ENCODE results near the gene MED20. TPM values are rescaled to one million over a fixed set of nuclear protein-coding genes. Genes with fewer than 3 reads are reported as not detected.

MED20 gene
- total RNA-seq, 1 experiment from 2014 or later: 29.8 TPM

DNA sequence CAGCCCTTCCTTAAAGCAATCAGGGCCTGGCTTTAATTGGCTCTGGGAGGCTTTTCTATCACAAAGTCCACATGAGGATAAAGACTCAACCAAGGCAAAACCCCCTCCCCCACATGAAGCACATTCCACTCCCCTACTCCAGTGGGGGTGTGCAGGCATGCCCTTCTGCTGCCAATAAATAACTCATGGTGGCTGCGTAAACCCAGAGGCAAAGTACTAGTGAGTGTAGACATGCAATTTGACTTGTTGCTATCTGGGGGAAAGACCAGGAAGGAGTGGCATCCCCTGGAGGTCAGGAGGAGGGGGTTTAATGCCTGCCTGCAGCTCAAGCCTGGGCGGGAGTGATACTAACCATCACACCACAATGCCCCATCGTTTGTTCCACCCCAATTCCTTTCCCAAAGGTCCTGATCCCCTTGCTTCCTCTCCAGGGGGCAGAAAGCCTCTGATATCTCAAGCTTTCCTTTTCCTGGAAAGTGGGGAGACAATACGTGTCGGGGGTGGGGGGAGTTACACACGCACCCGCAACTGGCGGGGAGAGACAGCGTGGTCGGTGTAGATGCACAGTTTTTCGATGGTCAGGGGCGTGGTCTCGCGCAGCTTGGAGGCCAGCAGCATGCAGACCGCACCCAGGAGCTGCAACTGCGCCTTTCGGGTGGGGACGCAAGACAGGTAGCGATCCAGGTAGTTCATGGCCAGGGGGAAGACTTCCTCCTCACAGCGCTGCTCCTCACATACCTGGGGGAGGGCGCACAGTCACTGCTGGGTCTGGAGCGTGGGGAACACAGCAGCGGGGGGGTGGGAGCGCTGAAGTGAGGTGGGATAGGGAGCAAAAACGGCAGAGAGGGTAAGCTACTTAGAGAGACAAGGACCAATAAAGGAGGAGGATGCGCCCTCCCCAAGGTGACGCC lies 19.2 kb upstream of the MED20 start:
- CTCF ChIA-PET: interaction anchor here (0.6 to 3.3 kb wide), 4 partner anchors 9 to 154 kb away, joined by 3 to 17 read pairs (median 3); partner anchors contain the start of genes BYSL and MED20

DNA sequence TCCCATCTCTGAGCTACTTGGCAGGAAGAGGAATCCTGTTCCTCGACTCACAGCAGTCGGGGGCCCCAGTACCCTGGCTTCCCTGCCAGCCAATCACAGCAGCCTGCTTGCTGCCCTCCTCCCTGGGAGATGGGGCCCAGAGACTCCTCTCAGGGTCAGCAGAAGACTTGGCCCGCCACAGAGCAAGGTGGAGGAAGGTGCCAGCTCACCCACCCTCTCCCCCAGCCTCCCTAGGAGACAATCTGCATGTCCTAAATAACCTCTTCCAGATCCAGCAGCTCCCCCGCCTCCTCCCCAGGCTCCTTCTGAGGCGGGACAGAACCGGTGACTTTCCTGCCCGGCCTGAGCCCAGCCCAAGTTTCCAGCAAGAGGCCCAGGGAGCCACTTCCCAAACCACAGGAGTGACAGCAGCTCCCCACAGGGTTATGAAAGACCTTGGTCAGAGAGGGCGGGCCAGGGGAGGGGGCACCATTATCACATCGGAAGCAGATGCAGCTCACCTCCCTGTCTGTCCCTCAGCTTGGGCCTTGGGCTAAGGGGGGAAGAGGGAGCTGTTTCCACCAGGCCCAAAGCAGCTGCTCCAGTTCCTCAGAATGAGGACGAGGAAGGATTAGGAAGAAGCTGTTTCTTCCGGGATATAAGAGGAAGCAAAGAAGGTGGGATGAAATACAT lies 18.4 kb upstream of the MED20 start:
- H3K27ac Mint-ChIP-seq (ENCODE audit: unreplicated experiment): no peak overlapping the region
- H3K36me3 Mint-ChIP-seq (ENCODE audit: insufficient read depth, unreplicated experiment): peaks cover 47% of the 10 kb centered on the region
- H3K4me1 Mint-ChIP-seq (ENCODE audit: low read depth, unreplicated experiment): peaks cover 30% of the 10 kb centered on the region
- no peaks in the 10 kb centered on the region for H3K27me3 Mint-ChIP-seq (ENCODE audit: unreplicated experiment)
- intact Hi-C loops (cut with micrococcal nuclease; ENCODE audit: unreplicated experiment): no loop called here
- CTCF ChIA-PET: interaction anchor here (0.6 to 3.3 kb wide), 3 partner anchors 8 to 155 kb away, joined by 3 to 17 read pairs (median 3); partner anchors contain the start of genes BYSL and MED20
- DNase-seq: no peak
- TF ChIP-seq, protein P1, sequence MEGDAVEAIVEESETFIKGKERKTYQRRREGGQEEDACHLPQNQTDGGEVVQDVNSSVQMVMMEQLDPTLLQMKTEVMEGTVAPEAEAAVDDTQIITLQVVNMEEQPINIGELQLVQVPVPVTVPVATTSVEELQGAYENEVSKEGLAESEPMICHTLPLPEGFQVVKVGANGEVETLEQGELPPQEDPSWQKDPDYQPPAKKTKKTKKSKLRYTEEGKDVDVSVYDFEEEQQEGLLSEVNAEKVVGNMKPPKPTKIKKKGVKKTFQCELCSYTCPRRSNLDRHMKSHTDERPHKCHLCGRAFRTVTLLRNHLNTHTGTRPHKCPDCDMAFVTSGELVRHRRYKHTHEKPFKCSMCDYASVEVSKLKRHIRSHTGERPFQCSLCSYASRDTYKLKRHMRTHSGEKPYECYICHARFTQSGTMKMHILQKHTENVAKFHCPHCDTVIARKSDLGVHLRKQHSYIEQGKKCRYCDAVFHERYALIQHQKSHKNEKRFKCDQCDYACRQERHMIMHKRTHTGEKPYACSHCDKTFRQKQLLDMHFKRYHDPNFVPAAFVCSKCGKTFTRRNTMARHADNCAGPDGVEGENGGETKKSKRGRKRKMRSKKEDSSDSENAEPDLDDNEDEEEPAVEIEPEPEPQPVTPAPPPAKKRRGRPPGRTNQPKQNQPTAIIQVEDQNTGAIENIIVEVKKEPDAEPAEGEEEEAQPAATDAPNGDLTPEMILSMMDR (IDR thresholded peaks at IDR 0.05; ENCODE audit: unreplicated experiment): no peak
- H3K9me3 Mint-ChIP-seq (ENCODE audit: low read depth, unreplicated experiment): no peaks in the 10 kb centered on the region
- no TSS peak for BruUV-seq (replicated peaks)
- H3K4me3 Mint-ChIP-seq (ENCODE audit: low read depth, unreplicated experiment): peak overlapping the region; percentile 100

More for the DNA sequence above, 19.2 kb upstream of the MED20 start:
- intact Hi-C loops (cut with micrococcal nuclease; ENCODE audit: unreplicated experiment): loop anchor here (2.0 kb wide), 1 partner anchor 17 kb away; no protein-coding TSS in a partner anchor
- Mint-ChIP-seq H3K4me1 (ENCODE audit: low read depth, unreplicated experiment) (peaks cover 30% of the 10 kb centered on the region), H3K36me3 (ENCODE audit: insufficient read depth, unreplicated experiment) (peaks cover 43% of the 10 kb centered on the region), H3K9me3 (ENCODE audit: low read depth, unreplicated experiment) (no peaks in the 10 kb centered on the region), H3K4me3 (ENCODE audit: low read depth, unreplicated experiment) (peak overlapping the region; percentile 100), H3K27me3 (ENCODE audit: unreplicated experiment) (no peaks in the 10 kb centered on the region), H3K27ac (ENCODE audit: unreplicated experiment) (peak overlapping the region; percentile 79)
- DNase-seq: peak; percentile 29
- TF ChIP-seq, protein P1 (IDR thresholded peaks at IDR 0.05; ENCODE audit: unreplicated experiment): no peak
- TSS peak; percentile 26 for BruUV-seq (replicated peaks)

DNA sequence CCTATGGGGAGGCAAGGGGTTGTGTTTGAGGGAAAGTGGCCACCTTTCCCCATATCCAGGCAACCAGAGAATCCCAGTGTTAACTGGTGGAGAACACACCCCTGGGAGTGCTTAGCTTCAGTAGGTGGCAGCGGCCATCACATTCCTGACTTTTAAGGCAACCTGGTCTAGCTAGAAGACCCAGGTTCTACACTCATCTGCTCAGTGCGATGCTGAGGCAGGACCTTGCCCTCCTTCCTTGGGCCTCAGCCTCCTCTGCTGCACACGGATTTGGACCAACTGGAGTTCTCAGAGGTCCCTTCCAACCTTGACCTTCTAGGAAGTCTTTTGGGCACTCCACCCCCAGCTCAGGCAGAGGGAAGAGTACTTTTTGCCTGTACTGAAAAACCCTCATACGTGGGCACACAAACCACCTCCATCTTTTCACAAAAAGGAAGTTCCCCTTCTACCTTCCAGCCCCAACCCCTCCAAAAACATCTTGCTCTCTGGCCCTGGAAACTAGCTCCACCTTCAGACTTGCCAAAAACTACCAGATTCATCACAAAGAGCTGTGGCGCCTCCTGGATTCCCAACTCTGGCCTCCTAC lies 17.7 kb upstream of the MED20 start:
- H3K27me3 Mint-ChIP-seq (ENCODE audit: unreplicated experiment): no peaks in the 10 kb centered on the region
- no peak overlapping the region for H3K27ac Mint-ChIP-seq (ENCODE audit: unreplicated experiment)
- H3K4me1 Mint-ChIP-seq (ENCODE audit: low read depth, unreplicated experiment): peaks cover 30% of the 10 kb centered on the region
- no peak overlapping the region for H3K4me3 Mint-ChIP-seq (ENCODE audit: low read depth, unreplicated experiment)
- CTCF ChIA-PET: interaction anchor here (0.6 to 3.3 kb wide), 3 partner anchors 8 to 18 kb away, joined by 3 to 17 read pairs (median 4); partner anchors contain the start of genes BYSL and MED20
- intact Hi-C loops (cut with micrococcal nuclease; ENCODE audit: unreplicated experiment): no loop called here
- DNase-seq: no peak
- no TSS peak for BruUV-seq (replicated peaks)
- H3K36me3 Mint-ChIP-seq (ENCODE audit: insufficient read depth, unreplicated experiment): peaks cover 49% of the 10 kb centered on the region
- TF ChIP-seq, protein P1 (IDR thresholded peaks at IDR 0.05; ENCODE audit: unreplicated experiment): no peak
- H3K9me3 Mint-ChIP-seq (ENCODE audit: low read depth, unreplicated experiment): no peaks in the 10 kb centered on the region

DNA sequence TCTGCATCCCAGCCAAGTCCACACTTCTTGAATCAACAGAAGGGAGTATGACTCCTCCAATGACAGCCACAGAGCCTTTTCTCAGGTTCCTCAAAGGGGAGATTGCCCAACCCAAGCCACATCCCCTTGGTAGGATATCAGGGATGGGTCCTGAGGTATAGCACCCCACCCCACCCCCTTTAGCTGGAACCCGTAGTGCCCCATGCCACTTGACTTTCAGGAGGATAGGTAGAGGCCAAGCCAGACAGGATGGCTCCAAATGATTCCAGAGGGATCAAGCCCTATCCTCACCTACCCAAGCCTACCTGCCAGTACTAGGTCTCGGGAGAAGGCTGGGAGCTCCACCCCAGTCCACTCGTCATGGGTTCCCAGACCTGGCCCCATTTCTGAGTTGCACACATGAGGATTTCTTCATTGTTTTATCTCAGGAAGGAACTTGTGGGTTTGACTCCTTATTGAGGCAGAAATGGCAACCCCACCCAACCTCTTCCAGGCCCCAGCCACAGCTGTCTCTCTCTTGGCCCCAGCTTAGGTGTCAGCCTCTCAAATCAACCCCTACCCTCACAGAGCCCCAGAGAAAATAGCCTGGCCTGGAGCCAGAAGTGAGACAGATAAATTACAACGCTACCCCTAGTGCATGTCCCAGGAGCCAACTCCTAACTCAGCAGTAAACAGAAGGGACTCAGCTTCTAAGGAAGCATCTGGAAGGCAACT lies 17.1 kb upstream of the MED20 start:
- TF ChIP-seq, protein P1 (IDR thresholded peaks at IDR 0.05; ENCODE audit: unreplicated experiment): no peak
- no peak for DNase-seq
- CTCF ChIA-PET: interaction anchor here (3.3 kb wide), 1 partner anchor 17 kb away, joined by 17 read pairs; the partner anchor contains the start of genes BYSL and MED20
- H3K4me3 Mint-ChIP-seq (ENCODE audit: low read depth, unreplicated experiment): no peak overlapping the region
- H3K9me3 Mint-ChIP-seq (ENCODE audit: low read depth, unreplicated experiment): no peaks in the 10 kb centered on the region
- H3K36me3 Mint-ChIP-seq (ENCODE audit: insufficient read depth, unreplicated experiment): peaks cover 53% of the 10 kb centered on the region
- peaks cover 30% of the 10 kb centered on the region for H3K4me1 Mint-ChIP-seq (ENCODE audit: low read depth, unreplicated experiment)
- BruUV-seq (replicated peaks): no TSS peak
- intact Hi-C loops (cut with micrococcal nuclease; ENCODE audit: unreplicated experiment): no loop called here
- no peak overlapping the region for H3K27ac Mint-ChIP-seq (ENCODE audit: unreplicated experiment)
- no peaks in the 10 kb centered on the region for H3K27me3 Mint-ChIP-seq (ENCODE audit: unreplicated experiment)
